A673 (cell line): ENCODE measurements around the gene GALNT10. TPM values are rescaled to one million over a fixed set of nuclear protein-coding genes. Genes with fewer than 3 reads are reported as not detected.

Source experiments
- BruUV-seq: library from RNA; stranded (reverse); fragments of 400-500 nt; replicated peaks from 2 replicates; lab custom pipeline; 2021; lab: Mats Ljungman, UMichigan
- CTCF ChIA-PET: fragments of 300-600 bp; sonication (Branson Sonifier 250); formaldehyde crosslinking; loops from one replicate; lab custom pipeline; 2022; ENCODE audit warnings: antibody characterized with exemption; lab: Charles Lee
- POLR2A ChIA-PET: fragments of 300-600 bp; sonication (Branson Sonifier 250); formaldehyde crosslinking; loops from one replicate; lab custom pipeline; 2022; ENCODE audit warnings: antibody characterized with exemption; ENCODE audit not compliant: low non-redundant PET; lab: Charles Lee
- DNase-seq: peaks from one replicate; pipeline ENCODE4 v3.0.0-alpha.2; 2015; ENCODE audit warnings: low spot score
- H3K27ac ChIP-seq: fragments of 200-600 bp; sonication (generic); 2 replicates; pipeline ENCODE4 v1.5.1; 2016; ENCODE audit warnings: mixed run types, low read depth, mild to moderate bottlenecking, mixed read lengths, antibody characterized with exemption, low read length; ENCODE audit not compliant: poor library complexity, severe bottlenecking
- H3K27me3 ChIP-seq: fragments of 200-600 bp; sonication (generic); replicated peaks from 2 replicates; pipeline ENCODE4 v1.6.1; 2017; ENCODE audit warnings: mixed run types, low read depth, mild to moderate bottlenecking, mixed read lengths, antibody characterized with exemption, low read length; ENCODE audit not compliant: insufficient read depth, poor library complexity
- H3K36me3 ChIP-seq: fragments of 200-600 bp; sonication (generic); 2 replicates; pipeline ENCODE4 v1.6.1; 2016; ENCODE audit warnings: mixed run types, mild to moderate bottlenecking, mixed read lengths, antibody characterized with exemption, low read length; ENCODE audit not compliant: insufficient read depth, poor library complexity, severe bottlenecking
- H3K4me1 ChIP-seq: fragments of 200-600 bp; sonication (generic); 2 replicates; pipeline ENCODE4 v1.6.1; 2017; ENCODE audit warnings: mixed run types, mild to moderate bottlenecking, mixed read lengths, antibody characterized with exemption, low read length; ENCODE audit not compliant: insufficient read depth, poor library complexity, severe bottlenecking
- H3K4me3 ChIP-seq: fragments of 200-600 bp; sonication (generic); 2 replicates; pipeline ENCODE4 v1.5.1; 2016; ENCODE audit warnings: low read depth, mixed run types, mild to moderate bottlenecking, mixed read lengths, low read length; ENCODE audit not compliant: poor library complexity, severe bottlenecking
- H3K9me3 ChIP-seq: fragments of 200-600 bp; sonication (generic); 2 replicates; pipeline ENCODE4 v1.6.1; 2016; ENCODE audit warnings: mixed run types, low read depth, mild to moderate bottlenecking, mixed read lengths, antibody characterized with exemption, low read length; ENCODE audit not compliant: poor library complexity, severe bottlenecking
- EZH2 ChIP-seq: fragments of 200-600 bp; sonication (generic); IDR thresholded peaks from 2 replicates; pipeline ENCODE4 v1.6.1; 2017; ENCODE audit warnings: borderline replicate concordance, low read depth, mild to moderate bottlenecking, mixed read lengths, antibody characterized with exemption, low read length; ENCODE audit not compliant: poor library complexity, severe bottlenecking
- intact Hi-C: fragments of 100-400 bp; cut with micrococcal nuclease; formaldehyde crosslinking; loops from one replicate; pipeline ENCODE4 v1.10.0; 2022; ENCODE audit not compliant: unreplicated experiment
- total RNA-seq: library from RNA; stranded (reverse); gene quantifications from 2 replicates; pipeline ENCODE4 v1.2.3, GENCODE V29; 2021
- TF ChIP-seq, protein P1 (sequence below): fragments of 300-800, 200-600 bp; sonication (generic); conservative IDR thresholded peaks from 2 replicates; pipeline ENCODE4 v1.5.1; 2017; ENCODE audit warnings: low read depth, mild to moderate bottlenecking, antibody characterized with exemption, low read length, moderate library complexity, mixed read lengths

The GALNT10 gene
- total RNA-seq, 1 experiment from 2014 or later: 17.9 TPM

DNA sequence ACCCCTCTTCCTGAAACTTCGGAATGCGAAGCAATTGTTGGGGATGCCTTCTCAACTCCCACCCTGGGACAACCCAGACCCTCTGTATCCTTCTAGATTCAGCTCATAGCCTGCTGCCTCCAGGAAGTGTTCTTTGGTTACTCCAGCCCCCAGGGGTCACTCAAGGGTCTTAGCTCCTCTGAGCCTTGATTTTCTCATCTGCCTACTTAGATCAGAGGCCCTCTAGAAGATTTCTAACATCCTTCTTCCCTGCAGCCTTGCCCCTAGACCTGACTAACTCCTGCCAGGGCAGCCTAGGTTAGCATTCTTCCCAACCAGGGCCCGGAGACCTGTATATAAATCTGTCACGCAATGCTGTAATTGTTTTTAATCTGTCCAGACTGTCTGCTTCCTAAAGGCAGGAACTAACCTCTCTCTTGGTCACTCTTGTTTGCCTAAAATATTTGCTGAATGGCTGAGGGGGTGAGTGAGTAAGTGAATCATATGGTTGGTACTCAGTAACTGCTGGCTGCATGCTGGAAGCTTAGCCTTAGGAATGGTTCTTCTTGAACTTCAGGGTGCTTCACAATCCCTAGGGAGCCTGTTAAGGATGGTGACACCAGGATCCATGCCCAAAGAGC, 8.2 kb downstream of the GALNT10 start:
- POLR2A ChIA-PET: no interaction called here
- DNase-seq: no peak
- intact Hi-C loops: no loop called here

DNA sequence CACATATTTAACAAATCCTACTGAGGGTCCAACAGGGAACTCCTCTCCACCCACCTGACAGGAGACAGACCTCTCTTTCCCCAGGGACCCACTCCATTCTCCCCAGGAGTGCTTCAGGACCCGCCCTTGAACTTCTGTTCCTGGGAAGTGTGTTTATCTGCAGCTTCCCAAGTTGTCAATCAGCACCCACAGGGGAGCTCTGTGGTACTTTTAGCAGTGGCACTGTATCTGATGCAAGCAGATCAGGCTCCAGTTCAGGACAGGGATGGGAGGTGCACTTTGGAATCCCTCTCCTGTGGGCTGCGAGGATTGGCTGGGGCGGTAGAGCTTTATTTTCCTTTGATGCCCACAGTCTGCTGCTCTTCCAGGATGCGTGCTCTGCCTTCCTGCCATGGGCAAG, 8.7 kb downstream of the GALNT10 start:
- no peak for TF ChIP-seq EZH2
- TF ChIP-seq, protein P1, sequence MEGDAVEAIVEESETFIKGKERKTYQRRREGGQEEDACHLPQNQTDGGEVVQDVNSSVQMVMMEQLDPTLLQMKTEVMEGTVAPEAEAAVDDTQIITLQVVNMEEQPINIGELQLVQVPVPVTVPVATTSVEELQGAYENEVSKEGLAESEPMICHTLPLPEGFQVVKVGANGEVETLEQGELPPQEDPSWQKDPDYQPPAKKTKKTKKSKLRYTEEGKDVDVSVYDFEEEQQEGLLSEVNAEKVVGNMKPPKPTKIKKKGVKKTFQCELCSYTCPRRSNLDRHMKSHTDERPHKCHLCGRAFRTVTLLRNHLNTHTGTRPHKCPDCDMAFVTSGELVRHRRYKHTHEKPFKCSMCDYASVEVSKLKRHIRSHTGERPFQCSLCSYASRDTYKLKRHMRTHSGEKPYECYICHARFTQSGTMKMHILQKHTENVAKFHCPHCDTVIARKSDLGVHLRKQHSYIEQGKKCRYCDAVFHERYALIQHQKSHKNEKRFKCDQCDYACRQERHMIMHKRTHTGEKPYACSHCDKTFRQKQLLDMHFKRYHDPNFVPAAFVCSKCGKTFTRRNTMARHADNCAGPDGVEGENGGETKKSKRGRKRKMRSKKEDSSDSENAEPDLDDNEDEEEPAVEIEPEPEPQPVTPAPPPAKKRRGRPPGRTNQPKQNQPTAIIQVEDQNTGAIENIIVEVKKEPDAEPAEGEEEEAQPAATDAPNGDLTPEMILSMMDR: no peak

More for the DNA sequence above, 8.2 kb downstream of the GALNT10 start:
- CTCF ChIA-PET: no interaction called here
- Histone ChIP-seq H3K4me1 (no peaks in the 10 kb centered on the region), H3K9me3 (no peaks in the 10 kb centered on the region), H3K4me3 (no peak overlapping the region), H3K27ac (no peak overlapping the region), H3K36me3 (no peaks in the 10 kb centered on the region), H3K27me3 (no peaks in the 10 kb centered on the region)
- BruUV-seq: no TSS peak
- TF ChIP-seq, protein P1: no peak
- TF ChIP-seq EZH2: no peak

DNA sequence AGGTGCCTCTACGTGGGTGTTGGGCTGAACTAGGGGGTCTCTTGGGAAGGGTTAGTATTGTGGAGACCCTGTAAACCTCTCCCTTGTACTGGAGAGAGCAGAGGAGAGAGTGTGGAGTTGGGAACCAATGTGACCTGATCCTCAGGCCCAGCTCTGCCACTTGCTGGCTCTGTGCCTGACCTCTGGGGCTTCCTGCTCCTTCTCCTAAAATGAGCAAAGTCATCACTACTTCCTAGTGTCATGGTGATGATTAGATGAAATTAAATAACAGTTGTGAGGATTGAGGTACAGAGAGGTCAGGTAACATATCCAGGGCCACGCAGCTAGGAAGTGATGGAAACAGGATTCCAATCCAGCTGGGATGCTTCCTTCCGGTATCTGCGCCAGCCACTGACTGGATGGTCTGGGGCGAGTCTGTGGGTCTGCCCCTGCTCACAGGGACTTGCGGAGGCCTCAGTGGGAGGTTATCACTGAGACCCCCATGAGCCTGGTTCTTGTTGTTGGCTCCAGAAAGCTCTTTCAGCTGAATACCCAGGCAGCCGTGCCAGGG, 9.2 kb downstream of the GALNT10 start:
- intact Hi-C loops: no loop called here
- Histone ChIP-seq H3K9me3 (no peaks in the 10 kb centered on the region), H3K4me1 (no peaks in the 10 kb centered on the region), H3K27me3 (no peaks in the 10 kb centered on the region), H3K36me3 (no peaks in the 10 kb centered on the region), H3K27ac (no peak overlapping the region), H3K4me3 (no peak overlapping the region)
- POLR2A ChIA-PET: no interaction called here
- no TSS peak for BruUV-seq
- CTCF ChIA-PET: no interaction called here
- TF ChIP-seq EZH2: no peak
- TF ChIP-seq, protein P1: no peak
- DNase-seq: no peak

More for the DNA sequence above, 8.7 kb downstream of the GALNT10 start:
- no peaks in the 10 kb centered on the region for H3K27me3 ChIP-seq
- BruUV-seq: no TSS peak
- no peak overlapping the region for H3K27ac ChIP-seq
- no peaks in the 10 kb centered on the region for H3K36me3 ChIP-seq
- no peak for DNase-seq
- ChIA-PET POLR2A (no interaction called here), CTCF (no interaction called here)
- H3K4me3 ChIP-seq: no peak overlapping the region
- H3K4me1 ChIP-seq: no peaks in the 10 kb centered on the region
- intact Hi-C loops: no loop called here
- no peaks in the 10 kb centered on the region for H3K9me3 ChIP-seq
